MG63 (cell line): ENCODE measurements around the gene COPG1. TPM values are rescaled to one million over a fixed set of nuclear protein-coding genes. Genes with fewer than 3 reads are reported as not detected.
"Not testable (repeated sequence)": the region's sequence is repeated elsewhere in the genome, so short reads cannot be mapped to it uniquely, and the experiment has no call there.

Experiments
- DNase-seq: peaks from one replicate; pipeline ENCODE4 v3.0.0-alpha.2; 2020
- H3K27me3 ChIP-seq: fragments of 250-450 bp; sonication (Bioruptor Pico); 2 replicates; pipeline ENCODE4 v1.5.1; 2020; ENCODE audit warnings: mild to moderate bottlenecking, moderate library complexity
- H3K36me3 ChIP-seq: fragments of 250-450 bp; sonication (Bioruptor Pico); 2 replicates; pipeline ENCODE4 v1.5.1; 2020; ENCODE audit warnings: mild to moderate bottlenecking, moderate library complexity
- H3K4me3 ChIP-seq: fragments of 250-450 bp; sonication (Bioruptor Pico); 2 replicates; pipeline ENCODE4 v1.5.1; 2020; ENCODE audit warnings: mild to moderate bottlenecking, moderate library complexity
- H3K9me3 ChIP-seq: fragments of 250-450 bp; sonication (Bioruptor Pico); 2 replicates; pipeline ENCODE4 v1.5.1; 2020; ENCODE audit warnings: mild to moderate bottlenecking, moderate library complexity
- total RNA-seq: library from RNA; depleted of rRNA; stranded (reverse); fragments of >200 nt; shearing (Covaris generic); gene quantifications from 2 replicates; pipeline ENCODE4 v1.2.3, GENCODE V29; 2014; ENCODE audit warnings: low replicate concordance

Gene COPG1
- total RNA-seq, 1 experiment from 2014 or later = 116 TPM

DNA sequence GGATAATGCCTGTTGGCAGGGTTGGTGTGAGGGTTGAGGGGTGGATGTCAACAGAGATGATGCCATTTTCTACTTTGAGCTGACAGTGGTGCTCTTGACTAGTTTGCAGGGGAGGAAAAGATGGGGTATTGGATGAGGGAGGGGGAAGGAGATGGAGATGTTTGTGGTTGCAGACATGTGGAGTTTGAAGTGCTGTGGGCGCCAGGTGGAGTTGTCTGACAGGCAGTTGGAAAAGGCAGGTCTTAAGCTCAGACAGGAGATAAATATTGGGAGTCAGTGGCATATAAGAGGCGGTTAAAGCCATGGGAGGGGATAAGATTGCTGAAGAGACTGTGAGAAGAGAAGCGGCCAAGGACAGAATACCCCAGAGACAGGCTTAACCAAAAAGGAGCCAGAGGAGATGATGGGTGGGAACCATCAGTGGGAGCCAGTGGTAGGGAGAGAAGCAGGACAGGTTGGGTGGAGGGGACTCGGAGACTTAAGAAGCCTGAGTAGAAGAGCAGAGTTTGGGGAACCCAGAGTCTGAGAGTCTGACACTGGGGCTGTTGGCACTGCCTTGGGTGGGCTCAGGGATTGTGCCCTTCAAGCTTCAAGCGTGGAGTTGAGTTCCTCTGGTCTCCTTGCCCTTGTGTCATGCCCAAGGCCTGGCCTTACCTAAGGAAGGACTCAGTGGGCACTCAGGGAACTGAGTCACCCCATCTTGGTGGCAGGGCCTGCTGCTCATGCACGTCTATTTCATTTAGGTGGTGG, 13.9 kb downstream of the COPG1 start:
- Histone ChIP-seq H3K9me3 (no peaks in the 10 kb centered on the region), H3K36me3 (peaks cover 91% of the 10 kb centered on the region), H3K4me3 (no peak overlapping the region), H3K27me3 (no peaks in the 10 kb centered on the region)
- DNase-seq = no peak

DNA sequence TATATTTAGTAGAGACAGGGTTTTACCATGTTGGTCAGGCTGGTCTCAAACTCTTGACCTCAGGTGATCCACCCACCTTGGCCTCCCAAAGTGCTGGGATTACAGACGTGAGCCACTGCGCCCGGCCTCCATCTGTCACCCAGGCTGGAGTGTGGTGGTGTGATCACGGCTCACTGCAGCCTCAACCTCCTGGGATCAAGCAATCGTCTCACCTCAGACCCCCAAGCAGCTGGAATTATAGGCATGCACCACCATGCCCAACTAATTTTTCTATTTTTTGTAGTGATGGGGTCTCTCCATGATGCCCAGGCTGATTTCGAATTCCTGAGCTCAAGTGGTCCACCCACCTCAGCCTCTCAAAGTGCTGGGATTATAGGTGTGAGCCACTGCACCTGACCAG, 15.6 kb downstream of the COPG1 start:
- not testable (repeated sequence) for DNase-seq, H3K4me3 ChIP-seq, H3K9me3 ChIP-seq, H3K27me3 ChIP-seq
- peaks cover 92% of the 10 kb centered on the region for H3K36me3 ChIP-seq

DNA sequence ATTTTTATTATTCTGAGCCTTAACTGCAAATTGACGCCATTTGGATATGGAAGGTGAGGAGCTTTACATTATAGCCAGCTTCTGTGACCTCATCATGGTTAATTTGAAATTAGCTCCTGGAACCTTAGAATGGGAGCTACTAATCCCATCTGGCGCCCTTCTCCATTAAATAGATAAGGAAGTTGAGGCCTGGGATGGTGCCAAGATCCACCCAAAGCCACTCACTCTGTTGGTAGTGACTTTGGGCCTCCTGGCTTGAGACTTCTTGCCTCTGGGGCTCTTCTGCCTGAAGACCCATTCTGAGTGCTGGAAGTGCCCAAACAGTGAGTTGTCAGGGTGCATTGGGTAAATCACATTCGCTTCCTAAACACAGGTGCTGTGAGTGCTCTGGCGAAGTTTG, 17.2 kb downstream of the COPG1 start:
- Histone ChIP-seq H3K36me3 (peaks cover 92% of the 10 kb centered on the region), H3K27me3 (no peaks in the 10 kb centered on the region), H3K9me3 (no peaks in the 10 kb centered on the region), H3K4me3 (no peak overlapping the region)
- DNase-seq = no peak

DNA sequence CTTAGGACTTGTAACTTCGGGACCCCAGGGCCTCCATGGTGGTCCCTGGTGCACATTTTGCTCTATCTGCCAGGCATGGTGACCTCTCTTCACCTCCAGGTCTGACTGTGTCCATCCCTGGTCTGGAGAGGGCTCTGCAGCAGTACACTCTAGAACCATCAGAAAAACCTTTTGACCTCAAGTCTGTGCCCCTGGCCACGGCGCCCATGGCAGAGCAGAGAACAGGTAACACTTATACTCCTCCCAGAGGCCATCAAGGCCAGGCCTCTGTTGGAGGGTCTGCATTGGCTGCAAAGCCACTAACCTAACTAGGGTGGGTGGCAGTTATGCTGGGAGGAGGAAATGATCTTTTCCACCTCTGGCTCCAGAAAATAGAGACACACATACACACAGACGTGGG, 19.0 kb downstream of the COPG1 start:
- Histone ChIP-seq H3K36me3 (peaks cover 95% of the 10 kb centered on the region), H3K27me3 (no peaks in the 10 kb centered on the region), H3K9me3 (no peaks in the 10 kb centered on the region), H3K4me3 (no peak overlapping the region)
- DNase-seq = no peak

DNA sequence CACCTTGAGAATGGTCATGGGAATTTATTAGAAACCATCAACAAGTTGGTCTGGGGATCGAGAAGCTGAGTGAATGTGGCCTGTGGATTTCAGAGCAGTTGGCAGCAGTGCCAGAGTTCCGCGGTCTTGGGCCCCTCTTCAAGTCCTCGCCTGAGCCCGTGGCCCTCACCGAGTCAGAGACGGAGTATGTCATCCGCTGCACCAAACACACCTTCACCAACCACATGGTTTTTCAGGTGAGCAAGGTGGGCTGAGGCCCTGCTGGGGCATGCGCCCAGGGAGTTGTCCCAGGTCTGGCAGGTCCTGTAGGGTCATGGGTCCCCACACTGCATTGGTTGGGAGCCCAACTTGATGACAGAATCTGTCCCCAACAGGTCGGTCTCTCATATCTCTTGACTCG, 22.3 kb downstream of the COPG1 start:
- no peak for DNase-seq
- H3K4me3 ChIP-seq = no peak overlapping the region
- no peaks in the 10 kb centered on the region for H3K27me3 ChIP-seq
- H3K36me3 ChIP-seq = peaks cover 97% of the 10 kb centered on the region
- no peaks in the 10 kb centered on the region for H3K9me3 ChIP-seq

DNA sequence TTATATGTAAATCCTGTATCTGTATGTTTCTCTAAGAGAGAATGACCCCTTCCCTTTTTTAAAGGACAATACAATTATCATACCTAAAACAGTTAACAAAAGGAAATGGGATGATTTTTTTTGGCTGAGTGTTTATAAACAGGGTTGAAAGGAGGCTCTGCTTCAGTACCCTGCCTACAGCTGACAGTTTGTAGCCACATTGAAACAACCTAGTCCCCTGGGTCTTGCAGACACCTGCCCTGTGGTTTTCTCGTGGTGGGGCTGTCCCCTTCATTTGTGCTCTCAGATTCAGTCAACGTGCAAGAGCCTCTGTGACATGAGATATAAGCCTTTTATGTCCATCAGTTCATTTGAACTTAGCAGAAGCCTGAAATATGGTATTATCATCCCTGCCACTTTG, 27.0 kb downstream of the COPG1 start:
- Histone ChIP-seq H3K9me3 (no peaks in the 10 kb centered on the region), H3K4me3 (no peak overlapping the region), H3K27me3 (no peaks in the 10 kb centered on the region), H3K36me3 (peaks cover 79% of the 10 kb centered on the region)
- DNase-seq = no peak

DNA sequence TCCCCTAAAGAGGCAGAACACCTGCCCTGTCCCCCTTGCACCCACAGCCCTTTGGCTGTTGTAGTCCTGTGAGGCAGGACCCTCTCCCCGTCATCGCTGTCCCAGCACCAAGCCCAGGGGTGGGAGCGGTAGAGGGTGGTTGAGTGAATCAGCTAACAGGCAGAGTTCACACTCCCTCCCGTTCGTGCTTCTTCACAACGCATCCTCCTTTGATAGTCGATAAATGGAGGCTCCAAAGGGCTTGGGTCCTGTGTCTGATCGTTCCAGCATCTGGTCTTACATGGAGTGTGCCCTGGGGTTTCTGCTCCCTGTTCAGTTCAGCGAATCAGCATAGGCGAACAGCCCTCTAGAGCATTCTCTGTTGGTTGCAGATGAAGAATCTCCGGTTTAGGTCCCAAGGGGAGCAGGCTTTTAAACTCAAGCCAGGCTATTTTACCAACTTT, 28.4 kb downstream of the COPG1 start:
- H3K36me3 ChIP-seq = peaks cover 65% of the 10 kb centered on the region
- H3K9me3 ChIP-seq = no peaks in the 10 kb centered on the region
- no peaks in the 10 kb centered on the region for H3K27me3 ChIP-seq
- no peak for DNase-seq
- peak overlapping the region; percentile 79 for H3K4me3 ChIP-seq

DNA sequence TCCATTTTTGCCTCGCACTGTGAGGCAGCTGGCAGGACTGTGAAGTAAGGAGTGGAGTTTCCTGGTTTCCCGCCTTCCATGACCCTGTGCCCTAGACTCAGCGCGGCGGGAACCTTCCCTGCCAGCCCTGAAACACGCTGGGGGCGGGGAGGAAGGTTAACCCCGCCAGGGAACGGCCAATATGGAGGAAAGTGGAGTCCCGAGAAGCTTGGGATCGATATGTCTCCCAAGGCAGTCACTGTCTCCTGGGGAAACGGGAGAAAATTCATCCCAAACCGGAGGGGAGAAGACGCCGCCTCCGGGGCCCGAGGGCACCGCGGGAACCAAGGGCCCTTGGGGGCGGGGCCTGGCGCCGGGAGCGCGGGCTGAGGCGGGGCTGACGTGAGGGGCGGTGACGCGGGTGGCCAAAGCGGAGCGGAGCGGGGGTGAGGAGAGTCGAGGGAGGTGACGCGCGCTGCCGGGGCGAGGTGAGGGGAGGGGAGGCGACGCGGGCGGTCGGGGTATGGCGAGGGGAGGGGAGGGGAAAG, 29.1 kb downstream of the COPG1 start, which contains the start of gene HMCES:
Gene HMCES (plus strand): TSS at position 432 of the 527 bp plus-strand sequence. CDS start 863 bp downstream, outside the sequence.
- DNase-seq = peak; percentile 95
- peak within 1 kb of the TSS; percentile 79 for H3K4me3 ChIP-seq
- no peaks in the 10 kb centered on the region for H3K9me3 ChIP-seq
- H3K27me3 ChIP-seq = no peaks in the 10 kb centered on the region
- peaks cover 59% of the 10 kb centered on the region for H3K36me3 ChIP-seq

DNA sequence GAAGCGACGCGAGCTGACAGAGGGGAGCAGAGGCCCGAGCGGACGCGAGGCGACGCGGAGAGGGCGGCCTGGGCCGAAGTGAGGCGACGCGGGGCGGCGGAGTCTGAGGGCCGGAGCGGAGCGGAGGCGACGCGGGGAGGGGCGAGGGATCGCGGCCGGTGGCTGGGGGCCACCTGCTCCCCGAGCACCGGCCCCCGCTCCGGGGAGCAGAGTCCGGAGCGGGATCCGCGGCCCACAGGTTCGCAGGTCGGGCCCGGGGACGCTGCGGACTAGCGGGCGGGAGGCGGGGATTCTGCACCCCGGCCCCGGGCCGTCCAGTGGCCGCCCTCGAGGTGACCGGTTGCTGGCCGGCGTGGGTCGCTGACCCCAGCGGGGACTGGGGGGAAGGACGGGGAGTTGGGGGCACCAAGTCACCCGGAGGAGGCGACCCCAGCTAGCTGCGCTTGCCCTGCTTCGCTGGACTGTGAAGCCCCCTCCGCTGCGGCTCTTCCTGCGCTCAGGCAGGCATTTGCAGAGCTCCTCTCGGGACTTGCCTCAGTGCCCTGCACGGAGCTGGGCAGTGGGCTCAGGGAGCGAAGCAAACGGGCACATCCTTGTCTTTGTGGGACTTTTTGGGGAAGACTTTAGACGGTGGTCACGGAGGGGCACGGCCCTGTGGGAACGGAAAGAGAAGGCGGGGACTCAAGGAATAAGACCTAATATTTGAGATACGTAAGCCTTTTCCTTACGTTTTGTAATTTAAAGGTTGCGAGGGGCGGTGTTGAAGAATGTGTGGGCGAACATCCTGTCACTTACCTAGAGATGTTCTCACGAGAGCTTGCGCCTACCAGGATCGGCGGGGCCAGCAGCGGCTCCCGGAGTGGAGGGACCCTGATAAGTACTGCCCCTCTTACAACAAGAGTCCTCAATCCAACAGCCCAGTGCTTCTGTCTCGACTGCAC, 29.8 kb downstream of the COPG1 start:
- peaks cover 55% of the 10 kb centered on the region for H3K36me3 ChIP-seq
- peak; percentile 14 for DNase-seq
- no peaks in the 10 kb centered on the region for H3K27me3 ChIP-seq
- H3K9me3 ChIP-seq = no peaks in the 10 kb centered on the region
- peak overlapping the region; percentile 79 for H3K4me3 ChIP-seq

DNA sequence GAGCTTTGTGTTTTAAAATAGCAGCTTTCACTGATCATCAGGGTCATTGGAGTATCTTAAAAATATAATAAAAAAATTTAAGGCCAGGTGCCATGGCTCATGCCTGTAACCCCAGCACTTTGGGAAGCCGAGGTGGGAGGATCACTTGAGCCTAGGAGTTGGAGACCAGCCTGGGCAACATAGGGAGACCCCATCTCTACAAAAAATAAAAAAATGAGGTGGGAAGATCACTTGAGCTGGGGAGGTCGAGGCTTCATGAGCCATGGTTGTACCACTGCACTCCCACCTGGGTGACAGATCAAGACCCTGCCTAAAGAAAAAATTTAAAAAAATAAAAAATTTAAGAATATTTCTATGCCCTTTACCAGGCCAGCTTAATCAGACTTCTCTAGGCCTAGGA, 30.8 kb downstream of the COPG1 start:
- DNase-seq = no peak
- no peaks in the 10 kb centered on the region for H3K27me3 ChIP-seq
- no peak overlapping the region; the same call in 1 of the 2 replicates for H3K4me3 ChIP-seq
- no peaks in the 10 kb centered on the region for H3K9me3 ChIP-seq
- peaks cover 46% of the 10 kb centered on the region for H3K36me3 ChIP-seq

DNA sequence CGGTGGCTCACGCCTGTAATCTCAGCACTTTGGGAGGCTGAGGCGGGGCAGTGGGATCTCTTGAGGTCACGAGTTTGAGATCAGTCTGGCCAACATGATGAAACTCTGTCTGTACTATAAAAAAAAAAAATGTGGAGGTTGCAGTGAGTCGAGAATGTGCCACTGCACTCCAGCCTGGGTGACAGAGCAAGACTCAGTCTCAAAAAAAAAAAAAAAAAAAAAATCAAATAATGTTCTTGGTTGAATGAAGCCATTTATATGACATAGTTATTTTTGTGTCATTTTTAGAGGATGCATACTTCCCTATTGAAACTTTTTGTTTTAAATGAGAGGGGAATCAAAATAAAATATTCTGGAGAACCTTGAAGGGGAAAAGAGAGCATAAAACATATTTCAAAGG, 32.3 kb downstream of the COPG1 start:
- H3K36me3 ChIP-seq = peaks cover 32% of the 10 kb centered on the region
- H3K4me3 ChIP-seq = no peak overlapping the region
- no peaks in the 10 kb centered on the region for H3K9me3 ChIP-seq
- H3K27me3 ChIP-seq = no peaks in the 10 kb centered on the region
- no peak for DNase-seq

DNA sequence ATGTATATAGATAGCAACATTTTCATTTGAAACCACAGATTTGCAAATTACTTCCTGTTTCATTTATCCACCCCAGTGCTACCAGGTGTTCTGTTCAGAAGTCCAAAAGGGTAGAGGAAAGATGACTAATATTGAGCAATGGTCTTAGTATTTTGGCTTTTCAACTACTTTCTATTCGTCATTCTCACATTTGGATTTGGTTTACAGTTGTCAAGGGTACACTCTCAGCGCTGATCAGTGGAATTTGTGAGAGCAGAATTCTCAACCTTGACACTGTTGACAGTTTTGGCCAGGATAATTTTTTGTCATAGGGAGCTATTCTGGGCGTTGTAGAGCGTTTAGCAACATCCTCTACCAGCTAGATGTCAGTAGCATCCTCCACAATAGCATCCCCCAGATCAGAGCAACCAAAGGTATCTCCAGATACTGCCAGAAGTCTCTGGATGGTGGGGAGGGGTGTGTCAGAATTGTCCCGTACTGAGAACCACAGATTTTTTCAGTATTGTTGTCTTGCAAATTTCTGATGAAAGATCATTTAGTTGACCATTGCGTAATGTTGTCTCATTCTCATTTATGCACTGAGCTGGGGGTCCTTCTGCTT, 33.4 kb downstream of the COPG1 start:
- H3K27me3 ChIP-seq = no peaks in the 10 kb centered on the region
- no peaks in the 10 kb centered on the region for H3K9me3 ChIP-seq
- peak; percentile 22 for DNase-seq
- peaks cover 24% of the 10 kb centered on the region for H3K36me3 ChIP-seq
- H3K4me3 ChIP-seq = no peak overlapping the region

DNA sequence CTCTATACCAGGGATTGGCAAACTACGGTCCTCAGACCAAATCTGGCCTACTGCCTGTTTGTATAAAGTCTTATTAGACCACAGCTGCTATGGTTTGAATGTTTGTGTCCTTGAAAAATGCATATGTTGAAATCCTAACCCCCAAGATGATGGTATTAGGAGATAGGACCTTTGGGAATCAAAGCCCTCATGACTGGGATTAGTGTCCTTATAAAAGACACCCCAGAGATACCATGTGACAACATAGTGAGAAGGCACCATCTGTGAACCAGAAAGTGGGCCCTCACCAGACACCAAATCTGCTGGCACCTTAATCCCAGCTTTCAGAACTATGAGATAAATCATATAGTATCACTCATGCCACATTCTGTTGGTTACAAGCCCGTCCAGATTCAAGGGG, 36.7 kb downstream of the COPG1 start:
- no peaks in the 10 kb centered on the region for H3K9me3 ChIP-seq
- no peaks in the 10 kb centered on the region for H3K27me3 ChIP-seq
- peaks cover 24% of the 10 kb centered on the region for H3K36me3 ChIP-seq
- no peak for DNase-seq
- no peak overlapping the region for H3K4me3 ChIP-seq

DNA sequence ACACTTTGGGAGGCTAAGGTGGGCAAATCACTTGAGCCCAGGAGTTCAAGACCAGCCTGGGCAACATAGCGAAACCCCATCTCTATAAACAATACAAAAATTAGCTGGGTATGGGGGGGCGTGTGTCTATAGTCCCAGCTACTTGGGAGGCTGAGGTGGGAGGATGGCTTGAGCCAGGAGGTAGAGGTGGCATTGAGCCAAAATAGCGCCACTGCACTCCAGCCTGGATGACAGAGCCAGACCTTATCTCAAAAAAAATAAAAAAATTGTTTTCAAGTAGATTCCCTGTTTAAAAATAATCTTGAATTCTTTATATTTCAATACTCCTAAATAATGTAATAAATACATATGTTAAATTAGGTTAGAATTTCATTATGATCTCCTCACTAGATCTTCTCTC, 39.0 kb downstream of the COPG1 start:
- Histone ChIP-seq H3K4me3 (no peak overlapping the region), H3K27me3 (no peaks in the 10 kb centered on the region), H3K36me3 (peaks cover 33% of the 10 kb centered on the region), H3K9me3 (no peaks in the 10 kb centered on the region)
- DNase-seq = no peak

DNA sequence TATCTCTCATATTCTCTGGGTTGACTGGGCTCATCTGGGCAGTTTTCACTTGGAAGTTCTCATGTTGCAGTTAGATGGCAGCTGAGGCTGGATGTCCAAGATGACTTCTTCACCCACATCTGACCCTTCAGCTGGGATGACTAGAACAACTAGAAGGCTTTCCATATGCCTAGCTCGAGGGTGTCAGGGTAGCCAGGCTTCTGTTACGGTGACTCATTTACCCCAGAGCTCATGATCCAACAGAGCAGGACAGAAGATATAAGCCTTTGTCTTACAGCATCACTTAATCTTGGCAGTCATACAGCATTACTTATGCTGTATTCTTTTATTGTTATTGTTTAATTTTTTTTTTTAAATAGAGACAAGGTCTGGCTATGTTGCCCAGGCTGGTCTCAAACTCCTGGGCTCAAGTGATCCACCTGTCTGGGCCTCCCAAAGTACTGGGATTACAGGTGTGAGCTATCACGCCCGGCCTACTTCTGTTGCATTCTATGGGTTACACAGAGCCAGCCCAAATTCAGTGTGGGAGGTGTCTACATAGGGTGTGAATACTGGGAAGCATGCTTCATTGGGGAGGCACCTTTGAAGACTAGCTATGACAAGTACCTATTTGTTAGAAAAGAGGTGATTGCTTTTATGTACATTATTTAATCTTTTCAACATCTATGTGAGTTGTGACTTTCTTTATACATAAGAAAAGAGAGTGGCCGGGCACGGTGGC, 40.0 kb downstream of the COPG1 start:
- peak; percentile 88 for DNase-seq
- Histone ChIP-seq H3K4me3 (no peak overlapping the region), H3K9me3 (no peaks in the 10 kb centered on the region), H3K36me3 (peaks cover 33% of the 10 kb centered on the region), H3K27me3 (no peaks in the 10 kb centered on the region)

DNA sequence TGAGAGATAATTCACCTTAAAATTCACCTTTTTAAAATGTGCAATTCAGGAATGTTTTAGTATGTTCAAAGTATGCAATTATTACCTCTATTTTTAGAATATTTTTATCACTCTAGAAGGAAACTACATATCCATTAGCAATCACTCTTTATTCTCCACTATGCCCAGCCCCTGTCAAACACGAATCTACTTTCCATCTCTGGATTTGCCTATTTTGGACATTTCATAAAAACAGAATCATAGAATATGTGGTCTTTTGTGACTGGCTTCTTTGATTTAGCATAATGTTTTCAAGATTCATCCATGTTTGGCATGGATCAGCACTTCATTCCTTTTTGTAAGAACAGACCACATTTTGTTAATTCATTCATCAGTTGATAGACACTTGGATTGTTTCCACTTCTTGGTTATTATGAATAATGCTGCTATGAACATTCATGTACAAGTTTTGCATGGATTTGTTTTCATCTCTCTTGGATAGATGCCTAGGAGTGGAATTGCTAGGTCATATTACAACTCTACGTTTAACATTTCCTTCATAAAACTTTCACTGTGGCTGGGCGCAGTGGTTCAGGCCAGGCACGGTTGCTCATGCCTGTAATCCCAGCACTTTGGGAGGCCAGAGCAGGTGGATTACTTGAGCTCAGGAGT, 42.0 kb downstream of the COPG1 start:
- peaks cover 48% of the 10 kb centered on the region for H3K36me3 ChIP-seq
- no peaks in the 10 kb centered on the region for H3K9me3 ChIP-seq
- no peak overlapping the region for H3K4me3 ChIP-seq
- DNase-seq = peak; percentile 34
- H3K27me3 ChIP-seq = no peaks in the 10 kb centered on the region
